ENCODE measurements around the gene ITPK1. TPM values are rescaled to one million over a fixed set of nuclear protein-coding genes. Genes with fewer than 3 reads are reported as not detected.

Gene ITPK1
- total RNA-seq, 1 experiment from 2014 or later, result 38.5 TPM

DNA sequence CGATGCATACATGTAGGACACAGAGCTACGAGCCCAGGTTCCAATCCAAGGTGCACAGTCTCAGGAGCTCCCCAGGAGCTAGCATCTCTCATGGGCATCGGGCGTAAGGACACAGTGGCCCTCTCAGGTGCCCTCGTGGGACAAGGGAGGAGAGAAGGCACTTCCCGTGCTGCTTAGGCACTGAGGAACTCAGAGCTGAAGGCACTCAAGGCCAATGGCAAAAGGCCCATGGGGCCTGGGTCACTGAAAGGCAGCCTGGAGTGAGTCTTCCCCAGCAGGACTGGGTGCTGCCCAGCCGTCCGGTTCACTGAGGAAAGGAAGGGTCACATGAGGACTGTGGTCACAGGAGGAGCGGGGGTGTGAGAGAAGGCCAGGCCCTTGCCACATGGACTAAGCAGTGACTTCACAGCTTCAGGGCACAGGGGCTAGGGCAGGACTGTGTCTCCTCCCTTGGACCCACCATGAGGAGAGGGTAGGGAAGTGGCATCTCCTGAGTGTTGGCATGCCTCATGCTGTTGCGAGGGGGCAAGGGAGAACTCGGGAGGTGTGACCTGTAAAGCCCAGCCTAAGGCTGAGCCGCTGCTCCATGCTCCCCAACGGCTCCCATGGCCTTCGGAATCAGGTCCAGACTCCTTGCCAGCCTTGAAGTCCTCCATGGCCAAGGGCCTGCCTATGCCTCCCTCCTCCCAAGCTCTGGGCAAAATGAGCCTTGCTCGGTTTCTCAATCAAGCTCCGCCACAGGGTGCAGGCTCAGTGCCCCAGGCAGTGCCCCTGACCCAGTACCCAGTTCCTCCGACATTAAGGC, 141.0 kb downstream of the ITPK1 start:
- TF ChIP-seq, protein P1, sequence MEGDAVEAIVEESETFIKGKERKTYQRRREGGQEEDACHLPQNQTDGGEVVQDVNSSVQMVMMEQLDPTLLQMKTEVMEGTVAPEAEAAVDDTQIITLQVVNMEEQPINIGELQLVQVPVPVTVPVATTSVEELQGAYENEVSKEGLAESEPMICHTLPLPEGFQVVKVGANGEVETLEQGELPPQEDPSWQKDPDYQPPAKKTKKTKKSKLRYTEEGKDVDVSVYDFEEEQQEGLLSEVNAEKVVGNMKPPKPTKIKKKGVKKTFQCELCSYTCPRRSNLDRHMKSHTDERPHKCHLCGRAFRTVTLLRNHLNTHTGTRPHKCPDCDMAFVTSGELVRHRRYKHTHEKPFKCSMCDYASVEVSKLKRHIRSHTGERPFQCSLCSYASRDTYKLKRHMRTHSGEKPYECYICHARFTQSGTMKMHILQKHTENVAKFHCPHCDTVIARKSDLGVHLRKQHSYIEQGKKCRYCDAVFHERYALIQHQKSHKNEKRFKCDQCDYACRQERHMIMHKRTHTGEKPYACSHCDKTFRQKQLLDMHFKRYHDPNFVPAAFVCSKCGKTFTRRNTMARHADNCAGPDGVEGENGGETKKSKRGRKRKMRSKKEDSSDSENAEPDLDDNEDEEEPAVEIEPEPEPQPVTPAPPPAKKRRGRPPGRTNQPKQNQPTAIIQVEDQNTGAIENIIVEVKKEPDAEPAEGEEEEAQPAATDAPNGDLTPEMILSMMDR (conservative IDR thresholded peaks at IDR 0.05; ENCODE audit: low read depth, low read length), result no peak
- TF ChIP-seq EZH2 (IDR thresholded peaks at IDR 0.05; ENCODE audit: borderline replicate concordance, low read depth, low read length, poor library complexity, severe bottlenecking), result no peak
- H3K4me3 ChIP-seq (ENCODE audit: low read depth, low read length, poor library complexity, severe bottlenecking), result no peak overlapping the region
- CTCF ChIA-PET, result interaction anchor here (0.7 kb wide), 1 partner anchor 244 kb away, joined by 3 read pairs; no protein-coding TSS in a partner anchor
- H3K4me1 ChIP-seq (ENCODE audit: insufficient read depth, low read length, poor library complexity, severe bottlenecking), result no peaks in the 10 kb centered on the region
- intact Hi-C loops (cut with micrococcal nuclease; ENCODE audit: unreplicated experiment), result no loop called here
- BruUV-seq (replicated peaks), result no TSS peak
- no peak for DNase-seq (ENCODE audit: low spot score)
- H3K36me3 ChIP-seq (ENCODE audit: insufficient read depth, low read length, poor library complexity, severe bottlenecking), result no peaks in the 10 kb centered on the region
- H3K9me3 ChIP-seq (ENCODE audit: low read depth, low read length, poor library complexity, severe bottlenecking), result peaks cover 5% of the 10 kb centered on the region
- POLR2A ChIA-PET (ENCODE audit: low non-redundant PET), result no interaction called here
- no peak overlapping the region for H3K27ac ChIP-seq (ENCODE audit: low read depth, low read length, poor library complexity, severe bottlenecking)
- H3K27me3 ChIP-seq (replicated peaks; ENCODE audit: insufficient read depth, low read depth, low read length, poor library complexity), result no peaks in the 10 kb centered on the region

DNA sequence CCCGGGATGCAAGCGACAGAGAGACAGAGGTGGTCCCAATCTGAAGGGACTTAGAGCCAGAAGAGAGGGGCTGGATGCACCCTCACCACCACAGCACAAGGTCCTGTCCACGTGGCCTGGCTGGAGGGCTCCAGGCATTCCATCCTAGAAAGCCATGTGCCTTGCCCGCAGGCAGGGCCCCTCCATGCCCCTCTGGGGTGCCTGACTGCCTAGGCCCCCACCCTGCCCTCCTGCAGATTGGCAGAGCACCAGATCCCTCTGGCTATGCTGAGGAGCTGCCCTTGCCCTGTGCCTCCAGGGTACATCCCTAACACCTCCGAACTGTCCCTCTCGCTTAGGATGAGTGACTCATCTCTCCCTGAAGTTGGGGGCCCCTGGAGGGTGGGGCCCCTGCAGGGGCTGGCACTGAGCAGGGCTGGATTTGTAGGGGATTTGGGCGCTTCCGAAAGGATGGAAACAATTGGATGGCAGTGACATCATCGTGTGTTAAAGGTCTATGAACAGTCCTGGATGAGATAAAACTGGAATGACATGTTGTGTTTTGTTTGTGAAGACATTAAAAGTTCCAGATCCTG, 141.8 kb downstream of the ITPK1 start:
- H3K9me3 ChIP-seq (ENCODE audit: low read depth, low read length, poor library complexity, severe bottlenecking), result peaks cover 4% of the 10 kb centered on the region
- H3K36me3 ChIP-seq (ENCODE audit: insufficient read depth, low read length, poor library complexity, severe bottlenecking), result no peaks in the 10 kb centered on the region
- DNase-seq (ENCODE audit: low spot score), result no peak
- no peak overlapping the region for H3K4me3 ChIP-seq (ENCODE audit: low read depth, low read length, poor library complexity, severe bottlenecking)
- H3K27me3 ChIP-seq (replicated peaks; ENCODE audit: insufficient read depth, low read depth, low read length, poor library complexity), result no peaks in the 10 kb centered on the region
- ChIA-PET CTCF (no interaction called here), POLR2A (ENCODE audit: low non-redundant PET) (no interaction called here)
- H3K4me1 ChIP-seq (ENCODE audit: insufficient read depth, low read length, poor library complexity, severe bottlenecking), result no peaks in the 10 kb centered on the region
- TF ChIP-seq, protein P1 (conservative IDR thresholded peaks at IDR 0.05; ENCODE audit: low read depth, low read length), result no peak
- TF ChIP-seq EZH2 (IDR thresholded peaks at IDR 0.05; ENCODE audit: borderline replicate concordance, low read depth, low read length, poor library complexity, severe bottlenecking), result no peak
- no TSS peak for BruUV-seq (replicated peaks)
- no peak overlapping the region for H3K27ac ChIP-seq (ENCODE audit: low read depth, low read length, poor library complexity, severe bottlenecking)
- intact Hi-C loops (cut with micrococcal nuclease; ENCODE audit: unreplicated experiment), result no loop called here

DNA sequence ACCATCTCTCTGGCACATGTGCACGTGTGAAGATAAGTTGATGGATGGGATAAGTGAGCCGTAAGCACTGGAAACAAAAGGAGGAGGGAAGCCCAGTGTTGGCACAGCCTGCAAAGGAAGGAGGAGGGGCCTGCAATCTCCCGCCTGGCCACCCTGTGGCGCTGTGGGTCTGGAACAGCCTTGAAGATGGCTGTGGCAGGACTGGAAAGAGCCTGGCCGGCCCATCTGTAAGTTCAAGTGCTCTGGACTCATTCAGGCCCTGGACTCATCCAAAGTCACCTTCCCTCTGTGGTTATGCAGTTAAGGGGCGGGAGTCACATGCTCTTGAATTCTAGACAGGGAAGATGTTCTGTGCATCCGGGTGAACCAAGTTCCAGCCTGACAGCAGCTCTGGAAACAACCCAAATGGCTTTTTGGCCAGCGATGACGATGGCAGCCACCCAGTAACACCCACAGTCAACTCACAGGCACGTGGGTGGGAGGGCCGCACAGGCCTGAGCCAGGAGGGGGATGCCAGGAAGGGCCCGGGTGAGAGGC, 142.4 kb downstream of the ITPK1 start:
- Histone ChIP-seq H3K4me1 (ENCODE audit: insufficient read depth, low read length, poor library complexity, severe bottlenecking) (no peaks in the 10 kb centered on the region), H3K27ac (ENCODE audit: low read depth, low read length, poor library complexity, severe bottlenecking) (no peak overlapping the region), H3K36me3 (ENCODE audit: insufficient read depth, low read length, poor library complexity, severe bottlenecking) (no peaks in the 10 kb centered on the region), H3K9me3 (ENCODE audit: low read depth, low read length, poor library complexity, severe bottlenecking) (no peaks in the 10 kb centered on the region), H3K4me3 (ENCODE audit: low read depth, low read length, poor library complexity, severe bottlenecking) (no peak overlapping the region), H3K27me3 (replicated peaks; ENCODE audit: insufficient read depth, low read depth, low read length, poor library complexity) (no peaks in the 10 kb centered on the region)
- DNase-seq (ENCODE audit: low spot score), result peak; percentile 11
- ChIA-PET CTCF (no interaction called here), POLR2A (ENCODE audit: low non-redundant PET) (no interaction called here)
- TF ChIP-seq EZH2 (IDR thresholded peaks at IDR 0.05; ENCODE audit: borderline replicate concordance, low read depth, low read length, poor library complexity, severe bottlenecking), result no peak
- TF ChIP-seq, protein P1 (conservative IDR thresholded peaks at IDR 0.05; ENCODE audit: low read depth, low read length), result peak; percentile 56
- BruUV-seq (replicated peaks), result no TSS peak
- intact Hi-C loops (cut with micrococcal nuclease; ENCODE audit: unreplicated experiment), result no loop called here

Data from A673 (cell line).